ENCODE data around the gene SNX7. TPM values are rescaled to one million over a fixed set of nuclear protein-coding genes. Genes with fewer than 3 reads are reported as not detected.

The SNX7 gene
- total RNA-seq, 4 donors from 2014 or later = 0.75 to 3.3 (median 2.4) TPM

DNA sequence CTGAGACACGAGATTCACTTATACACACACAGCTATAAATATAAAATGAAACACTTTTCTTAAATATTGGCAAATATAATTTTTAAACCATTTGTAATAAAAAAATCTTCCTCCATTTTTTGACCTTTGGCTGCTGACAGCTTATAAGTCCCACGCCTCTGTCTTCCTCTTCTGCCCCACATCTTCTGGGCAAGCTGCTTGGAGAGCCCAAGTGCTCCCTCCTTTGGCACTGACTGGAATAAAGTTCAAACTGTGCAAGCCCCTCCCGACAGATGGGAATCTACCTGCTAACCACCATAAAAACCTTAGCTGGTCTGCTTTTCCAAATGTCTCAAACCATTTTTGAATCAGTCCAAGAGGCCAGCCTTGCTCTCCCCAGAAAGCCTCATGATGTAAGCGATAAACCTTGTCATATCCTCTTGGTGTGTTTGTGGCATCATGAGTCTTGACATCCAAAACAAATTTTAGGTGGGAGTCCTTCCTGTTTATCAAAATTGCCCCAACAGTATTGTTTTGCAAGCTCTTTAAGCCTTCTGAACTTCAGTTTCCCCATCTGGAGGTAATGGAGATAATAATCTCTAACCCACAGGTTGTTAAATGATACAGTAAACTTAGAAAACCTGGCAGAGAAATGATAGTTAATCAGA, 99.8 kb downstream of the SNX7 start:
- H3K27ac ChIP-seq = no peak overlapping the region

DNA sequence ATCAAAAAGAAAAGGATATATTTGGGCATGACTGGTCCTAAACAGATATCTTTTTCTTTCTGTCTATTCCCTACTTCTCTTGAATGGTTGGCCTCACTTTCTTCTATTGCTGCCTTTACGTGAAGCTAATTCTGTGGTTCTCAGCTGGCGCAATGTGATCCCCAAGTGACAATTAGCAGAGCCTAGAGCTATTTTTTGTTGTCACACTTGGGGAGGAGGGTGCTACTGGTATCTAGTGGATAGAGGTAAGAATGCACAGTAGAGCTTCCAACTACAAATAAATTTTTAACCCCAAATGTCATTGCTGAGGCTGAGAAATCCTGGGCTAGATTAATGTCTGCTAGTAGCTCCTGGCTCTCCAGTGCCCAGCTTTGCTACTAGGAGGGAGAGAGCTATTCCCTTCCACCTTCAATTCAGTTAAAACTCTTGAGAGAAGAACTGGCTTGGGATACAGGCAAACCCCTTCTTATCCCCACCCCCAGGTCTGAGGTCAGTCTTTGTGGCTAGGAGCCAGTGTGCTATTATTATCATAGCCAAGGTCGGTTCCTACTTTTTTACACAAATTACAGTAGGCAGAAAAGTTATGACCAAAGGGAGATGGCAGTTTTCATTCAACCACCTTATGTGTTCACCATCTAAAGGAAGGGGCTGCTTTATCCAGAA, 102.1 kb downstream of the SNX7 start:
- Histone ChIP-seq H3K4me3 (no peak overlapping the region), H3K36me3 (no peaks in the 10 kb centered on the region), H3K4me1 (no peaks in the 10 kb centered on the region), H3K27ac (no peak overlapping the region), H3K27me3 (no peaks in the 10 kb centered on the region), H3K9me3 (no peaks in the 10 kb centered on the region)
- in situ Hi-C loops (cut with MboI; ENCODE audit: low sequenced_read_pairs in 4 of 4) = no loop called here
- intact Hi-C loops (cut with DNase I; ENCODE audit: low total_unique reads) = no loop called here
- ATAC-seq (no peak), DNase-seq (no peak)
- TF ChIP-seq POLR2A (IDR thresholded peaks at IDR 0.05) = no peak
- TF ChIP-seq CTCF (IDR thresholded peaks at IDR 0.05 in 4 of 5, conservative IDR thresholded peaks at IDR 0.05 in 1 of 5) = no peak

More for the DNA sequence above, 99.8 kb downstream of the SNX7 start:
- no peaks in the 10 kb centered on the region for H3K4me1 ChIP-seq
- intact Hi-C loops (cut with DNase I; ENCODE audit: low total_unique reads) = no loop called here
- H3K9me3 ChIP-seq = no peaks in the 10 kb centered on the region
- H3K36me3 ChIP-seq = no peaks in the 10 kb centered on the region
- no peaks in the 10 kb centered on the region for H3K27me3 ChIP-seq
- no peak for TF ChIP-seq POLR2A (IDR thresholded peaks at IDR 0.05)
- no peak for TF ChIP-seq CTCF (IDR thresholded peaks at IDR 0.05 in 4 of 5, conservative IDR thresholded peaks at IDR 0.05 in 1 of 5)
- ATAC-seq (no peak), DNase-seq (no peak)
- no peak overlapping the region for H3K4me3 ChIP-seq
- in situ Hi-C loops (cut with MboI; ENCODE audit: low sequenced_read_pairs in 4 of 4) = no loop called here

DNA sequence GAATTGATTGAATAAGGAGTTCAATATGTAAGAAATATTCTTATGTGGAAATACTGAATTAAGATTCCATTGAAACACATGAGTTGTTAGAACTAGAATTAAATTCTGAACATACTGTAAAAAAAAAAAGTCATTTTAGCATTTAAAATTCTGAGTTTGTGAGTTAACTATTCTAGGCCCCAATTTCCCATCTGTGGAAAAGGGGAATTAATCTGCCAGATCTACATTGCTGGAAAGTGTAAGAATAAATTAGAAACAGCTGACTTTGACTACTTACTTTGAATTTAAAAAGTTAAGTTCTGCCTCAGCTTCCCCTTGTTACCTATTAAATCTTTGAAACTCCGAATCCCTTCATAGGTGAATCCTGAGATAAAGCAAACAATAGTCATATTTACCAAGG, 103.0 kb downstream of the SNX7 start:
- no peak overlapping the region for H3K4me3 ChIP-seq
- H3K4me1 ChIP-seq = no peaks in the 10 kb centered on the region
- in situ Hi-C loops (cut with MboI; ENCODE audit: low sequenced_read_pairs in 4 of 4) = no loop called here
- TF ChIP-seq POLR2A (IDR thresholded peaks at IDR 0.05) (no peak), CTCF (IDR thresholded peaks at IDR 0.05 in 4 of 5, conservative IDR thresholded peaks at IDR 0.05 in 1 of 5) (no peak)
- H3K27ac ChIP-seq = no peak overlapping the region
- DNase-seq (no peak), ATAC-seq (no peak)
- no peaks in the 10 kb centered on the region for H3K9me3 ChIP-seq
- intact Hi-C loops (cut with DNase I; ENCODE audit: low total_unique reads) = no loop called here
- no peaks in the 10 kb centered on the region for H3K36me3 ChIP-seq
- no peaks in the 10 kb centered on the region for H3K27me3 ChIP-seq

DNA sequence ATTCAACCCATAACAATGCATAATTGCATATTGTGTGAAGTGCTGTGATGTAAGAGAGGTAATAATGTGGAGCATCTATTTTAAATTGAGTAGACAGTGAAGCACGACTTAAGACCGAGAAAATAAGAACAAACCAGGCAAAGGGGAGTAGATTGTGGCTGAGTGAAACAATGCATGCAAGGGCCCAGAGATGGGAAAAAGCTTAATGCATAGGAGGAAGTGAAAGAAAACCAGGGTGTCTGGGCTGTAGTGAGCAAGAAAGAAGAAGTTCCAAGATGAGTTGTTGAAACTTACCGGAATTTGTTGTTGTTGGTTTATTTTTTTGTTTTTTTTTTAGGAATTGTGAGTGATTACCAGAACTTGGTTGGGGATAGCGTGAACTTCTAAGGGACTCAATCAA, 104.7 kb downstream of the SNX7 start:
- no peak for DNase-seq
- TF ChIP-seq POLR2A (IDR thresholded peaks at IDR 0.05) (no peak), CTCF (IDR thresholded peaks at IDR 0.05 in 4 of 5, conservative IDR thresholded peaks at IDR 0.05 in 1 of 5) (no peak)
- in situ Hi-C loops (cut with MboI; ENCODE audit: low sequenced_read_pairs in 4 of 4) (no loop called here), intact Hi-C loops (cut with DNase I; ENCODE audit: low total_unique reads) (no loop called here)
- H3K27me3 ChIP-seq = no peaks in the 10 kb centered on the region
- ATAC-seq = no peak
- H3K4me1 ChIP-seq = no peaks in the 10 kb centered on the region
- no peak overlapping the region for H3K27ac ChIP-seq
- H3K9me3 ChIP-seq = no peaks in the 10 kb centered on the region
- H3K4me3 ChIP-seq = no peak overlapping the region
- H3K36me3 ChIP-seq = no peaks in the 10 kb centered on the region
